GM12878 (cell line): ENCODE results near the gene RAD51B. TPM values are rescaled to one million over a fixed set of nuclear protein-coding genes. Genes with fewer than 3 reads are reported as not detected.

Source experiments
- ATAC-seq: fragments of 200-7000 bp; cut with Tn5 transposase; 3 replicates; pipeline ENCODE4 v1.9.1; 2020; ENCODE audit warnings: mild to moderate bottlenecking, moderate library complexity
- BruUV-seq: library from RNA; stranded (reverse); fragments of 400-500 nt; replicated peaks from 2 replicates; lab custom pipeline; 2021; lab: Mats Ljungman, UMichigan
- CTCF ChIA-PET: fragments of 300-600 bp; sonication (Branson Sonifier 250); formaldehyde crosslinking; extraction: SDS; loops from one replicate; lab custom pipeline; 2021; ENCODE audit warnings: inconsistent platforms; lab: Yijun Ruan, JAX
- POLR2A ChIA-PET: fragments of 350-600 bp; formaldehyde crosslinking; extraction: SDS; loops from one replicate; lab custom pipeline; 2021; ENCODE audit warnings: inconsistent platforms; lab: Charles Lee
- RAD21 ChIA-PET: fragments of 300-600 bp; sonication (Branson Sonifier 250); formaldehyde crosslinking; loops from one replicate; lab custom pipeline; 2023; ENCODE audit warnings: antibody characterized with exemption; ENCODE audit not compliant: unreplicated experiment; lab: Charles Lee
- SMC1A ChIA-PET: fragments of 300-600 bp; sonication (Branson Sonifier 250); formaldehyde crosslinking; loops from one replicate; lab custom pipeline; 2023; ENCODE audit not compliant: unreplicated experiment, uncharacterized antibody; lab: Charles Lee
- DNase-seq: peaks from one replicate; pipeline ENCODE4 v3.0.0-alpha.2; 2011; ENCODE audit warnings: low read depth, low spot score
- FAIRE-seq: peaks from 3 replicates; lab custom pipeline; 2011; peaks lifted over from hg19 to GRCh38; lab: Jason Lieb, UNC
- H2AFZ ChIP-seq: 2 replicates; pipeline ENCODE4 v1.6.0; 2011; ENCODE audit warnings: low read depth, low read length, control low read depth; ENCODE audit not compliant: control insufficient read depth
- H3K27ac ChIP-seq: 2 replicates; pipeline ENCODE4 v1.5.1; 2011; ENCODE audit warnings: control low read depth; ENCODE audit not compliant: control insufficient read depth, insufficient read depth
- H3K27me3 ChIP-seq, 2 experiments: replicated peaks in 1 of 2; 2 replicates each; pipeline versions ENCODE4 v1.6.0 to v1.6.1; 2011; ENCODE audit warnings: low read length in 1 of 2; ENCODE audit not compliant: control insufficient read depth in 2 of 2, insufficient read depth in 2 of 2
- H3K36me3 ChIP-seq, 2 experiments: 2 replicates each; pipeline ENCODE4 v1.5.1; 2011; ENCODE audit warnings: low read length in 1 of 2; ENCODE audit not compliant: control insufficient read depth in 2 of 2, insufficient read depth in 2 of 2
- H3K4me1 ChIP-seq: 2 replicates; pipeline ENCODE4 v1.6.1; 2011; ENCODE audit warnings: mild to moderate bottlenecking, low read length, moderate library complexity, mixed read lengths; ENCODE audit not compliant: control insufficient read depth, insufficient read depth
- H3K4me2 ChIP-seq: 2 replicates; pipeline ENCODE4 v1.6.0; 2011; ENCODE audit warnings: control low read depth; ENCODE audit not compliant: control insufficient read depth, insufficient read depth
- H3K4me3 ChIP-seq: fragments of 200-600 bp; sonication (generic); 2 replicates; pipeline ENCODE4 v1.5.1; 2016
- H3K79me2 ChIP-seq: 2 replicates; pipeline ENCODE4 v1.6.0; 2011; ENCODE audit warnings: low read length; ENCODE audit not compliant: control insufficient read depth, insufficient read depth
- H3K9ac ChIP-seq: 2 replicates; pipeline ENCODE4 v1.8.0; 2011; ENCODE audit warnings: low read length, control low read depth, mixed read lengths; ENCODE audit not compliant: control insufficient read depth, insufficient read depth
- H3K9me3 ChIP-seq: replicated peaks from 3 replicates; pipeline ENCODE4 v1.5.1; 2011; ENCODE audit warnings: mild to moderate bottlenecking, low read length; ENCODE audit not compliant: control insufficient read depth, insufficient read depth
- H4K20me1 ChIP-seq: 2 replicates; pipeline ENCODE4 v1.6.0; 2011; ENCODE audit not compliant: control insufficient read depth, insufficient read depth
- EGR1 ChIP-seq, 2 experiments: IDR thresholded peaks; 1 replicate in 1 of 2; 2 replicates in 1 of 2; pipeline ENCODE4 v1.6.1; 2011 to 2012; ENCODE audit warnings: low read depth in 2 of 2, low read length in 2 of 2, borderline replicate concordance in 1 of 2, mild to moderate bottlenecking in 1 of 2, moderate library complexity in 1 of 2
- FOXM1 ChIP-seq: IDR thresholded peaks from 2 replicates; pipeline ENCODE4 v1.6.1; 2012; ENCODE audit warnings: low read depth, mild to moderate bottlenecking, inconsistent platforms, low read length, moderate library complexity
- HCFC1 ChIP-seq: fragments of 150-350 bp; IDR thresholded peaks from 2 replicates; pipeline ENCODE4 v1.6.1; 2014; ENCODE audit warnings: low read length
- HDGF ChIP-seq: fragments of 450-650 bp; IDR thresholded peaks from 2 replicates; pipeline ENCODE4 v1.6.1; 2016; ENCODE audit warnings: antibody characterized with exemption
- NFYB ChIP-seq: IDR thresholded peaks from 2 replicates; pipeline ENCODE4 v1.6.1; 2011; ENCODE audit warnings: low read depth, mild to moderate bottlenecking, low read length, improper control_type of control experiment, moderate library complexity; ENCODE audit not compliant: insufficient read depth
- NR2F1 ChIP-seq: fragments of 450-650 bp; conservative IDR thresholded peaks from 2 replicates; pipeline ENCODE4 v1.6.1; 2017; ENCODE audit warnings: mild to moderate bottlenecking
- TARDBP ChIP-seq: IDR thresholded peaks from 2 replicates; pipeline ENCODE4 v1.6.1; 2016; ENCODE audit warnings: borderline replicate concordance
- ZNF217 ChIP-seq: fragments of 450-650 bp; IDR thresholded peaks from 2 replicates; pipeline ENCODE4 v1.6.1; 2017; ENCODE audit warnings: antibody characterized with exemption, mild to moderate bottlenecking
- WGBS: methylation state at CpG from one replicate; pipeline ENCODE4 v1.1.6; 2016; ENCODE audit warnings: low lambda C conversion rate; ENCODE audit not compliant: insufficient replicate concordance, insufficient coverage; ENCODE audit errors: missing lambda C conversion rate; 5-methylcytosine and 5-hydroxymethylcytosine counted together
- in situ Hi-C: fragments of 300-500 bp; cut with MboI; formaldehyde crosslinking; loops from 9 replicates; pipeline ENCODE4 v1.14.3; 2018; ENCODE audit warnings: mixed read lengths
- intact Hi-C: fragments of 100-400 bp; cut with micrococcal nuclease; formaldehyde crosslinking; loops from one replicate; pipeline ENCODE4 v1.14.2; 2022; ENCODE audit not compliant: unreplicated experiment
- polyA plus RNA-seq, 11 experiments: library from polyadenylated mRNA; depleted of rRNA in 4 of 11; unstranded in 6 of 11; stranded (reverse) in 5 of 11; fragments of >200 nt; fragmentation: Nextera tagmentation in 4 of 11; fragmentation: Illumina TruSeq in 1 of 11; extraction: Ambion mirVana in 4 of 11; extraction: Trizol in 1 of 11; gene quantifications; 1 replicate in 1 of 11; 2 replicates in 10 of 11; pipeline versions ENCODE4 v1.2.1 to v1.2.3, GENCODE V29; 2011 to 2016; ENCODE audit warnings: inconsistent platforms in 2 of 11, missing spikeins in 2 of 11, low read depth in 1 of 11
- total RNA-seq, 4 experiments: library from RNA; depleted of rRNA in 3 of 4; stranded (reverse); fragments of >200 nt in 3 of 4; fragmentation: Illumina TruSeq in 1 of 4; extraction: Trizol in 1 of 4; gene quantifications; 2 replicates each; pipeline versions ENCODE4 v1.2.1 to v1.2.3, GENCODE V29; 2013 to 2021
- TF ChIP-seq, protein P1 (sequence below): fragments of 450-650 bp; conservative IDR thresholded peaks from 2 replicates; pipeline ENCODE4 v1.6.1; 2017; ENCODE audit warnings: mild to moderate bottlenecking, moderate library complexity

RAD51B gene
- total and polyA plus RNA-seq, 10 of the 15 experiments (the other 5 are each of a cell fraction or from before 2014, with no cell fraction given) = 9.8 to 26.8 (median 21.3) TPM

DNA sequence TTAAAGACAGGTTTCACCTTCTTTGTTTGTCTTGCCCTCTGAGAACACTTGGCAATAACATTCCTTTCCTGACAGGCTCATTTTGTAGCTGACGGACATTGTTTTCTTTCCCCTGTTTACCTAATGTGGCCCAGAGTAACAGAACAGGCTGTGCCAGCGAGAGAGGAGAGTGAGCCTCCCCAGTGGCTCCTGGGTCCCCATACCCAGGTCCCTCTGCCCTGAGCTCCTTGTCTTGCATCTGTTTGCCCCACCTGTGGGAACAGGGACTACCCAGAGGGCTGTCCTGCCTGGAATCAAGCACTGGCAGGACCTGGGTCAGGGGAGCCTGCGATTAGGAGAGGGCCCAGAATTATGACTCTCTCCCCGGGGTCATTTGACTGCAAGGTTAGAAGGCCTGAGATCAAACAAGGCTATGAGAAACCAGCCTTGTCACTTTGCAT lies 750.4 kb downstream of the RAD51B start:
- Histone ChIP-seq H3K4me1 (no peaks in the 10 kb centered on the region), H3K9me3 (no peaks in the 10 kb centered on the region), H3K79me2 (no peaks in the 10 kb centered on the region), H3K27ac (no peak overlapping the region), H3K9ac (no peak overlapping the region), H2AFZ (no peak overlapping the region), H3K36me3 (no peaks in the 10 kb centered on the region), H3K4me3 (no peak overlapping the region), H3K27me3 (no peaks in the 10 kb centered on the region), H3K4me2 (no peak overlapping the region), H4K20me1 (no peaks in the 10 kb centered on the region)
- no TSS peak for BruUV-seq
- DNase-seq (no peak), ATAC-seq (no peak), FAIRE-seq (no peak)
- RAD21 ChIA-PET = no interaction called here
- CTCF ChIA-PET = interaction anchor here (1.0 kb wide), 1 partner anchor 23 kb away, joined by 3 read pairs; no protein-coding TSS in a partner anchor
- SMC1A ChIA-PET = no interaction called here
- intact Hi-C loops = no loop called here
- WGBS = 92% methylated on average over 4 of the region's 4 CpGs
- POLR2A ChIA-PET = interaction anchor here (0.6 to 0.7 kb wide), 2 partner anchors 8 to 159 kb away, joined by 3 to 5 read pairs; no protein-coding TSS in a partner anchor
- in situ Hi-C loops = no loop called here
- no peak for TF ChIP-seq HDGF
- TF ChIP-seq FOXM1 = no peak
- no peak for TF ChIP-seq NFYB
- no peak for TF ChIP-seq TARDBP
- TF ChIP-seq, protein P1, sequence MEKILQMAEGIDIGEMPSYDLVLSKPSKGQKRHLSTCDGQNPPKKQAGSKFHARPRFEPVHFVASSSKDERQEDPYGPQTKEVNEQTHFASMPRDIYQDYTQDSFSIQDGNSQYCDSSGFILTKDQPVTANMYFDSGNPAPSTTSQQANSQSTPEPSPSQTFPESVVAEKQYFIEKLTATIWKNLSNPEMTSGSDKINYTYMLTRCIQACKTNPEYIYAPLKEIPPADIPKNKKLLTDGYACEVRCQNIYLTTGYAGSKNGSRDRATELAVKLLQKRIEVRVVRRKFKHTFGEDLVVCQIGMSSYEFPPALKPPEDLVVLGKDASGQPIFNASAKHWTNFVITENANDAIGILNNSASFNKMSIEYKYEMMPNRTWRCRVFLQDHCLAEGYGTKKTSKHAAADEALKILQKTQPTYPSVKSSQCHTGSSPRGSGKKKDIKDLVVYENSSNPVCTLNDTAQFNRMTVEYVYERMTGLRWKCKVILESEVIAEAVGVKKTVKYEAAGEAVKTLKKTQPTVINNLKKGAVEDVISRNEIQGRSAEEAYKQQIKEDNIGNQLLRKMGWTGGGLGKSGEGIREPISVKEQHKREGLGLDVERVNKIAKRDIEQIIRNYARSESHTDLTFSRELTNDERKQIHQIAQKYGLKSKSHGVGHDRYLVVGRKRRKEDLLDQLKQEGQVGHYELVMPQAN = no peak
- no peak for TF ChIP-seq NR2F1
- TF ChIP-seq EGR1 (IDR thresholded peaks at IDR 0.05; ENCODE audit: borderline replicate concordance in 1 of 2, low read depth in 2 of 2, low read length in 2 of 2) = no peak
- no peak for TF ChIP-seq HCFC1
- no peak for TF ChIP-seq ZNF217
